Globus pallidus (tissue), 1 donor: ENCODE data around the gene DNAAF8.
A peak's percentile ranks its signal among the peaks of the same experiment; 100 is the strongest.

Source experiments
- DNase-seq: peaks from one replicate; pipeline ENCODE4 v3.0.0-alpha.2; 2015; ENCODE audit warnings: low spot score

DNAAF8 gene

DNA sequence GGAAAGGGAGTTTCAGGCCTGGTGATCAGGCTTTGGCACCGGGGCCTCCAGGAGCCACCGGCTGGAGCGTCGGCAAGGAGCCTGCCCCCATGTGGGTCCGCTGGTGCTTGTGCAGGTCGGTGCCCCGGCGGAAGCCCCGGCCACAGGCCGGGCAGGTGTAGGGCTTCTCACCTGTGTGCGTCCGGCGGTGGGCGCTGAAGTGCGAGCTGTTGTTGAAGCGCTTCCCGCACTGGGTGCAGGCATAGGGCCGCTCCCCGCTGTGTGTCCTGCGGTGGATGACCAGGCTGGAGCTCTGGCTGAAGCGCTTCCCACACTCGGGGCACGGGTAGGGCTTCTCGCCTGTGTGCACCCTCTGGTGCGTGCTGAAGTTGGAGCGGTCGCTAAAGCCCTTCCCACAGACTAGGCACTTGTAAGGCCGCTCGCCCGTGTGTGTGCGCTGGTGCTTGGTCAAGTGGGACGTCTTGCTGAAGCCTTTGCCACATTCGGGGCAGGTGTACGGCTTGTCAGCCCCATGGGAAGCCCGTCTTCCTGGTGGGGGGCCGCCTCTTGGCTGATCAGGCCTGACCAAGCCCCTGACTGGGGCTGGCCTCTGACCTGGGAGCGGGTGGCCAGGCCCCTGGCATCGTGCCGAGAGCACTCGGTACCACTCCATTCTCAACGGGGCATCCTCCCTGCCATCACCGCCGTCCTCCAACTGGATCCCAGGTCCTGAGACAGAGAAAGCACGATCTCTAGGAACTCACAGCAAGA, 18.2 kb downstream of the DNAAF8 start:
- no peak for DNase-seq

DNA sequence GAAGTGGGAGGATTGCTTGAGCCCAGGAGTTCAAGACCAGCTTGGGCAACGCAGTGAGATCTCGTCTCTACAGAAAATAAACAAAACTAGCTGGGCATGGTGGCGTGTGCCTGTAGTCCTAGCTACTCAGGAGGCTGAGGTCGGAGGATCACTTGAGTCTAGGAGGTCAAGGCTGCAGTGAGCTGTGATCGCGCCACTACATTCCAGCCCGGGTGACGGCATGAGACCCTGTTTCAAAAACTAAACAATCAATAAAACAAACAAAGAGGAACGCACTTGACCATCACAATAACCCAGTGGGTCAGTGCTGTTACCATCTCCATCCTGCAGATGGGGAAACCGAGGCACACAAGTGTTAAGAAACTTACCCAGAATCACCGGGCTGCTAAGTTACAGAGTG, 18.9 kb downstream of the DNAAF8 start:
- no peak for DNase-seq

DNA sequence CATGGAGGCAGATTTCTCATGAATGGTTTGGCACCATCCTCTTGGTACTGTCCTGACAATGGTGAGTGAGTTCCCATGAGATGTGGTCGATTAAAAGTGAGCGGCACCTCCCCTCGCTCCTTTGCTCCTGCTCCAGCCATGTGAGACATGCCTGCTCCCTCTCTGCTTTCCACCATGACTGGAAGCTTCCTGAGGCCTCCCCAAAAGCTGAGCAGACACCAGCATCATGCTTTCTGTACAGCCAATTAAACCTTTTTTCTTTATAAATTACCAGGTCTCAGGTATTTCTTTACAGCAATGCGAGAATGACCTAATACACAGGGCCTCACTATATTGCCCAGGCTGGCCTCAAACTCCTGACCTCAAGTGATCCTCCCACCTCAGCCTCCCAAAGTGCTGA, 20.5 kb downstream of the DNAAF8 start:
- no peak for DNase-seq

DNA sequence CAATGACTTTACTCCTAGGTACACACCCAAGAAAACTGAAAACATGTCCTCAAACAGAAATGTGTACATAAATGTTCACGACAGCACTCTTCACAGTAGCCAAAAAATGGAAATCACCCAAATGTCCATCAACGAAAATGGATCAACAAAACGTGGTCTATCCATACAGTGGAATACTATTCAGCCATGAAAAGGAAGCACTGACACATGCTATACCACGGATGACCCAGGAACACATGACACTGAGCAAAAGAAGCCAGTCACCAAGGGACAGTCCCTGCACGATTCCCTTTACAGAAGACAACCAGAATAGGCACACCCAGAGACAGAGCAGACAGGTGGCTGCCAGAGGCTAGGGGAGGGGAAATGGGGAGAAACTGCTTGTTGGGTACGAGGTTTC, 21.4 kb downstream of the DNAAF8 start:
- DNase-seq = no peak

DNA sequence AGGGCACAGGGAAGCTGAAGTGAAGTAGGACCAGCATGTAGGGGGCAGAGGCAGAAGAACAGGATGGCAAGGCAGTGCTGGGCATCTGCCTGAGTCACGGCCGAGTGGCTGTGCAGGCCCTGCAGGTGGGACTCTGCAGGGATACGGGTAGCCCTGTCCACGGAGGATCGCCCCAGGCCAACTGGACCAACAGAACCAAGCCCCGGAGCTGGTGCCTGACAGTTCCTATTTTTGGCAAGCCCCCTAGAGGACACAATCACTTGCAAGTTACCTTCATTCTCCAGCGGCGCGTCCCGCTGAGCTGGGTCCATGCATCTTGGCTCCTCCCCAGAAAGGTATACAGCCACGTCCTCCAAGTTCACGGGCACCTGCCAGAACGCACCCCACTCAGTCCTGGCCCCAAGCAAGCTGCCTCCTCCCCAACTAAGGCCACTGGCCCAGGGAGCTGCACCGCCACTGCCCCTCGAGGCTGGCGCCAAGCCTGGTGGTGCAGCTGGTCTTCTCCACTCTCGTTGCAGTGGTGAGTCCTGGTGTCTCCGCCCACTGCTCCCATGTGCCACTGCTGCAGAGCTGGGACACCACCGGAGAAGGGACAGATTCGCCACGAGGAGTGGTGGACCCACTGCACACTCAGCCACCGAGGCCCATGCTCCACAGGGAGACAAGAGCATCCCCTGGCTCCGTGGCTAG, 26.0 kb downstream of the DNAAF8 start:
- DNase-seq = no peak

DNA sequence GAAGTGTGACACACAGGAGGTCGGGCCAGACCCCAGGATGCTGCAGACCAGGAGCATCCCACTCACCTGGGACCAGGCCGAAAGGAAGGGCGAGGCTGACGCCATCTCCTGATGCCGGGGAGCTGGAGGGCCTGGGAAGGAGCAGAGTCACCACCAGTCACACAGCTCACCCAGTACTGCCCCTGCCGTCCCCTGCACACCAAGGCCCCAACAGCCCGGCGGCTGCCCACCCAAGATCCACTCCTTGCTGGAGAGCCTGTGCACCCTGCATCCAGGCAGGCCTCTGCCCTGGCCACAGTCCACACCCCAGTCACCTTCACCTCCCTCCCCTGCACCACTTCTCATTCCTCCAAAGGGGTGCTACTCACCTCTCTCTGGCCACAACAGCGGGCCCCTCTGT, 27.9 kb downstream of the DNAAF8 start:
- DNase-seq = no peak

DNA sequence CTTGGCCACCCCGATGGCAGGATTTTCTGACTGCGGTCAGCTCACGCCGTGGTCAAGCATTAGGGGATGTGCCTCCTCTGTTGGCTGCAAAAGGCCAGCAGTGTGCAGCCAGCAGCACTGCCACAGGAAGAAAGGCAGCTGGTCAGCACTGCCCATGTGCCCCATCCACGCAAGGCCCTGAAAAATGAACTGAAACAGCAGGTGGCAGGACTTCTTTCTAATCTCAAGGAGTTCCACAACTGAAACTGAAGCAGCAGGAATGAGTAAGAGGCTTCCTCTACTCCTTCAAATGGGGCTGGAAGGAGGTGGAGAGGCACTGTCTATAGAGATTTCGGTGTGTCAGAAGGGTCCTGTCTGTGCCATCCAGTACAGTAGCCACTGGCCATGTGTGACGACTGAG, 29.5 kb downstream of the DNAAF8 start:
- no peak for DNase-seq

DNA sequence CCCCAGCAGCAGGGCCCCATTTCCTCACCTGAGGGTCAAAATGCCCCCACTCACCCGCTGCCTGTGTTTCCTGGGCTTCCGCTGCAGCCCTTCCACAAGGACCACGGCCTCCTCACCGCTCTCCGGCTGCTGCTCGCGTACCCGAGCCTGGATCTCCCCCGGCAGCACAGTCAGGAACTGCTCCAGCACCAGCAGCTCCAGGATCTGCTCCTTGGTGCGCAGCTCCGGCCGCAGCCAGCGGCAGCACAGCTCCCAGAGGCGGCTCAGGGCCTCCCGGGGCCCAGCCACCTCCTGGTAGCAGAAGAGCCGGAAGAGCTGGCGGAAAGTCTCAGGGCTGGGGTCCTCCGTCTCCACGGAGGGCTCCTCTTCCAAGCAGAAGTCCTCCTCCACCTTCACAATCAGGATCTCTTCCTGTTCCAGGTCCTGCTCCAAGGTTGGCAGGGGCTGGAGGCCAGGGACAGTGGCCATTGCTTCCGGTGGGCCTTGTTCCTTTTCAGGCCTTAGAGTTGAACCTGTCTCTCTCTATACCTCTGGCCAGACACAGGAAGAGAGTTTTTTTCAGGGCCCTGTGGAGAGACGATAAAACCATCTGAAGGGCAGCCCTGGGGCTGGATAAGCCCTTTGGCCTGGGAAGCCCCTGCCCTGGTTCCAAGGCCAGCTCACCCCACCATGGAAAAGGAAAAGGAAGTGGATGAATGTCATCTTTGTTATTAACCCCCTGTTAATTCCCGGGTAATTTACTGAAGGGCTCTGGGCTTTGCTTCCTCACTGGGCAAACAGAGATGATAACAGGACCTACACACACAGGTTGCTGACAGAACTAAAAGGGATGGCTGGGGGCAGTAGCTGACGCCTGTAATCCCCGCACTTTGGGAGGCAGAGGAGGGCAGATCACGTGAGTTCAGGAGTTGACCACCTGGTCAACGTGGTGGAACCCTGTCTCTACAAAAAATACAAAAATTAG, 31.5 kb downstream of the DNAAF8 start:
- no peak for DNase-seq

DNA sequence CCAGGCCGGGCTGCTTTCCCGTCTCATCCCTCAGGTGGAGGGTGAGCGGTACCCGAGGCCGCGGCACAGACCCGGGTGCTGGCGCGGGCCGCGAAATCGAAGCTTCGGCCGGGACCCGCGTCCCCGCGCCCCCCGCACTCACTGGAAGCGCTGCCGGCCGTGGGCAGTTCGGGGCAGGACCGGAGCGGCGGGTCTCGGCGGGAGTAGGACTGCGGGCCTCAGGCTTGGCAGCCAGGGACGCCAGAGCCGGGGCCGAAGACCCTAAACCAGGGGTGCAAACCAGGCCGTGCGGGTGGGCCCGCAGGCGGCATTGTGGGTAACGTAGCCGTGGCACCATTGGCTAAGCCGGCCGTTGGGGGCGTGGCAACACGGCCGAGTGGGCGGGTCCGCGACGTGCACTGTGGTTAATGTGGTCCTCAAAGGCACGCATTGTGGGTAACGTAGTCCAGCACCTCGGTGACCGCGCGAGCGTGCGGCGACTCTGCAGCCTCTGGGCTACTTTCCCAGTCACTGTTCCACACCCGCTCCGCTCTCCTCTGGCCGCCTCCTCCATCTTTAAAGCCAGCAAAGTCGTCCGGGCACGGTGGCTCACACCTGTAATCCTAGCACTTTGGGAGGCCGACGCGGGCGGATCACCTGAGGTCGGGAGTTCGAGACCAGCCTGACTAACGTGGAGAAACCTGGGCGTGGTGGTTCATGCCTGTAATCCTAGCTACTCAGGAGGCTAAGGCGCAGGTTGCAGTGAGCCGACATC, 32.7 kb downstream of the DNAAF8 start, which contains the start of gene ZNF500:
Gene ZNF500 (minus strand): TSS at position 288 of the 754 bp plus-strand sequence. CDS start 1,184 bp downstream, outside the sequence.
- DNase-seq = peak; percentile 95

DNA sequence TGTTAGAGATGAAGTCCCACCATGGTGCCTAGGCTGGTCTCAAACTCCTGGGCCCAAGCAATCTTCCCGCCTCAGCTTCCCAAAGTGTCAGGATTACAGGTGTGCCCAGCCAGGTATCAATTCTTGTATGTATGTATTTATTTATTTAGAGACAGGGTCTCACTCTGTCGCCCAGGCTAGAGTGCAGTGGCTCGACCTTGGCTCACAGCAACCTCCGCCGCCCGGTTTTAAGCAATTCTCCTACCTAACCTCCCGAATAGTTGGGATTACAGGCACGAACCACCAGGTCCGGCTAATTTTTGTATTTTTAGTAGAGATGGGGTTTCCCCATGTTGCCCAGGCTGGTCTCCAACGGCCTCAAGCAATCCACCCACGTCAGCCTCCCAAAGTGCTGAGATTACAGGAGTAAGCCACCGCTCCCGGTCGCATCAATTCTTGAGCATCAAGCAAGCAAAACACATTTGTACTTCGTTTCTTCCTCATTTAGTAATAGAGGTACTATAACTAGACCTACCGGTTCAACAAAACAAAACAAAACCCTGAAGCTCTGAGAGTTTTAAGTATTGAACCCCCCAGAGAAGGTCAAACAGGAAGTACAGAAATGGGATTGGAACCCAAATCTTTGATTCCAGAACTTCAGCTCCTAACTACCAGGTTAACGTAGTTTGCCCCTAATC, 33.7 kb downstream of the DNAAF8 start:
- peak; percentile 25 for DNase-seq

DNA sequence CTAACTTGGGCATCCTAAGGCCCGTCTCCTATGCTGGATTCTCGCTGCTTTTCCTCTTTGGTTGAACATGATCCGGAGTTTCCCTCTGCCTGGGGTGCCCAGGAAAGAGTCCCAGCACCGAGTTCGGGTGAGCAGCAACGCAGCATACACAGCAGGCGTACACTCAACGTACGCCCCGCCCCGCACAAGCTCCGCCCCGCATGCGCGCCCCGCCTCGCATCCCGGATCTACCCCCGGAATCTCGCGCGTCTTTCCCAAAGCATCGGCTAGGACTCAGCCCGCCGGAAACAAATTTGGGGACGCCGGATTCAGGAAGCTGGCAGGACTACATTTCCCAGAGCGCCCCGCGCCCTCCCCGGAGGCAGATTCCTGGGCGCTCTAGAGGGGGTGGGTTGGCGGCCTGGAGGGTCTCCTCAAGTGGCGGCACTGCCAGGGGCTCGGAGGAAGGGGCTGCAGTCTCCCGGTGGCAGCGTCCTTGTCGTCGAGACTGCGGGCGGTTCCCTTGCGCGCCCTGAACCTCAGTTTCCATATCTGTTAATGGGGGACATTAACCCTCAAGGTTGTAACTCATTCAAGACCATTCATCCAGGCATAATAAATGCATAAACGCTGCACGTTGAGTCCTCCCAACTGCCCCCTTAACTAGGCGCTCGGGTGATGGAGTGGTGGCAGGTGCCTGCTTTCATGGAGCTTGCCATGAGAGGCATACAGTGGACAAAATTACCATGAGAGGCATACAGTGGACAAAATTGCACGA, 34.4 kb downstream of the DNAAF8 start:
- peak; percentile 96 for DNase-seq

DNA sequence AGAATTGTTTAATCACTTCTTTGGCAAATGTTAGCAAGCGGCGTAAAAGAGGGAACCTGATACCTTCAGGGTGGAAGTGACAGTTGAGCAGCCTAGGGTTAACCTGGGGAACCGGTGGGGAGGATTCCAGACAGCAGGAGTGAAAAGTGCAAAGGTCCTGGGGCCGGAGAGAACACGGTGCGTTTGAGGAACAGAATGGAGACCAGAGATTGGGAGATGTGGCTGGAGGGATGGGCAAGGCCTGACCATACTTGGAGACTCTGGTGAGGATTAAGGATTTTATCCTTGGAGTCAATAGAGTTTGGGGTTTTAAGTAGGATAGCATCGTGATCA, 34.9 kb downstream of the DNAAF8 start:
- DNase-seq = no peak

DNA sequence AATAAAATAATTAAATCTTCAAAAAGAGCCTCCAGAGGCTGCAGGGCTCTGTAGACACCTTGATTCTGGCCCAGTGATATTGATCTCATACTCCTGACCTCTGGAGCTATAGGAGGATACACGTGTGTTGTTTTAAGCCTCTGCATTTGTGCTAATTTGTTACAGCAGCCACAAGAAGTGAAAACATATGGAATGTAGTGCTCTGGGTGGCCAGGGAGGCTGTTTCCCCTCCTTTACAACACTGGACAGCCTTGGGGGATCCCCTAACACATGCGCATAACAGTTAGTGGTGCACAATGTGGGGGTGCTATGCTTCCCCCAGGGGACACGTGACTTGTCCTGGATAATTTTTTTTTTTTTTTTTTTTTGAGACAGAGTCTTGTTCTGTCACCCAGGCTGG, 37.3 kb downstream of the DNAAF8 start:
- no peak for DNase-seq

DNA sequence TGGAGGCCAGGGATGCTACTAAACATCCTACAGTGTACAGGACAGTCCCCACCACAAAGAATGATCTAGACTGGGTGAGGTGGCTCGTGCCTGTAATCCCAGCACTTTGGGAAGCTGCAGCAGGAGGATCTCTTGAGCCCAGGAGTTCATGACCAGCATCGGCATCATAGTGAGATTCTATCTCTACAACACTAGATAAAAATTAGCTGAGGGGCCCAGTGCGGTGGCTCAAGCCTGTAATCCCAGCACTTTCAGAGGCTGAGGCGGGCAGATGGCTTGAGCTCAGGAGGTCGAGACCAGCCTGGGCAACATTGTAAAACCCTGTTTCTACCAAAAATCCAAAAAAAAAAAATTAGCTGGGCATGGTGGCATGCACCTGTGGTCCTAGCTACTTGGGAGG, 38.0 kb downstream of the DNAAF8 start:
- DNase-seq = no peak

DNA sequence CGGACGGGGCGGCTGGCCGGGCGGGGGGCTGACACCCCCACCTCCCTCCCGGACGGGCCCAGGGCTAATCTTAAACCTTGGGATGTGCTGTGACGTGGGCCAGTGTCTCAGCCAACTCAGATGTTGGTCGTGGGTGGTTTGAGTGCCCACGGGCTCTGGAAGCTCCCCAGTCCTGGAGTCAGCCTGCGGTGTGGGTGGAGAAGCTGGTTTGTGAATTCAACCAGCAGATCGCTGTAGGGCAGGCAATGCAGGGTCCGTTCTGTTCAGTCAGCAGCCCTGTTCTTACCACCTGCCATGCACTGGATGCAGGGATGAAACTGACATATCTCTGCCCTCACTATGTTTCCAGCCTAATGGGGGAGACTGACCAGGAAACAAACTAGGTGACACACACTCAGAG, 40.7 kb downstream of the DNAAF8 start:
- no peak for DNase-seq

DNA sequence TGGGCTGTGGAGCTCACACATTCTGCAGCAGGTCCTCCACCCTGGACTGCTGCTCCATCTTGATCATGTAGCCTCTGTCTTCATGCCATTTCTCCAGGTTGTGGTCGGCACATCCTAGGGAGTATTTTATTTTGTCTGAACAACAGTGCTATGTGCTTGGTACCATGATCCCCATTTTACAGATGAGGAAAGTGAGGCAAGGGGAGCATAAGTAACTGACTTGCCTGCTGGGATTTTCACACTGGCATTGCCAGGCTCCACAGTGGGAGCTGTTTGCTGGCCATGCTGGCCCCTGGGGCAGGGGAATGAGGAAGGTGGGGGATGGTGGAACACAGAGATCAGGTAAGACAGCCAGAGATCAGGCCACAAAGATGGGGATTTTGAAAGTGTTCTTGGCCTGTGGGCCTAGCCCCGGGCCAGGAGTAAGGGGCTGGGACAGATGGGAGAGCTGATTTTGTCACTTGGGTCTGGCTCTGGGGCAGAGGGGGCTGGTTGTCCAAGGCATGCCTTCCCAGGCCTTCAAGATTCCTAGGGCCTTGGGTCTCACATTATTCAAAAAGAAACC, 41.9 kb downstream of the DNAAF8 start:
- no peak for DNase-seq

DNA sequence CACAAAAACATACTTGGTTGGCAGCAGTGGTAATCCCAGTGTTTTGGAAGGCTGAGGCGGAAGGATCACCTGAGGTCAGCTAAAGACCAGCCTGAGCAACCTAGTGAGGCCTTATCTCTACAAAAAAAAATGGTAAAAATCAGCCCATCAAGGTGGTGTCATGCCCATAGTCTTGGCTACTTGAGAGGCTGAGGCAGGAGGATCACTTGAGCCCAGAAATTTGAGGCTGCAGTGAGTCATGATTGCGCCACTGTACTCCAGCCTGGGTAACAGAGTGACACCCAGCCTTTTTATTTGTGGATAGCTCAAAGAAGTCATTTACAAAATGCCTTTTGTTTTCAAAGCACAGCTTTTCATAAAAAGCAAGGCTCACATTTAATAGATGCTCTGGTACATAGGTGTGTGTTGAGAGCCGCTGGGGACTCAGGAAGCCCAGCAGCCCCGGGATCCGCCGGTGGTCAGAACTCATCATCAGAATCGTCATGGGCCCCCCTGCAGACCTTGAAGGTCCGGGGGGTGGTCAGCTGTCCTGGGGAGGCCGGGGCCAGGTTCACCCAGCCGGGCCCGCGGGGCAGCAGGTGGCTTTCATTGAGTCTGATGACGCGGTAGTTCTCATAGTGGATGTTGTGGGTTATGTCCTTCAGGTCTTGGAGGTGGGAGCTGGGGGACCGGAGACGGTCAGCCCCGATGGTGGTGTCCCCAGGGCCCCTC, 43.2 kb downstream of the DNAAF8 start:
- no peak for DNase-seq

DNA sequence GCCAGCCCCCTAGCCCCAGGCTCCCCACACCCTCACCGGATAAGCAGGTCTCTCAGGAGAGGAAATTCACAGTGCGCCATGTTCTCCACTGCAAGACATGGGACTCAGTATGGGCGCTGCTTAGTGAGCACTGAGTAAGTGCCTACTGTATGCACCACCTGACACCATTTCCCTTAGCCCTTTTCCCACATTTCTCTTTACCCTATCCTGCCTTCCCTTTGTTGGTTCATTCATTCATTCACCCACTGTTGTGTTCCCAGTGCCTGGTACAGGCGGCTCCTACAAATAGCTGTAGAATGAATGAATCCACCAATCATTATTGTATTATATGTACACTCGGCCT, 43.7 kb downstream of the DNAAF8 start:
- DNase-seq = no peak

DNA sequence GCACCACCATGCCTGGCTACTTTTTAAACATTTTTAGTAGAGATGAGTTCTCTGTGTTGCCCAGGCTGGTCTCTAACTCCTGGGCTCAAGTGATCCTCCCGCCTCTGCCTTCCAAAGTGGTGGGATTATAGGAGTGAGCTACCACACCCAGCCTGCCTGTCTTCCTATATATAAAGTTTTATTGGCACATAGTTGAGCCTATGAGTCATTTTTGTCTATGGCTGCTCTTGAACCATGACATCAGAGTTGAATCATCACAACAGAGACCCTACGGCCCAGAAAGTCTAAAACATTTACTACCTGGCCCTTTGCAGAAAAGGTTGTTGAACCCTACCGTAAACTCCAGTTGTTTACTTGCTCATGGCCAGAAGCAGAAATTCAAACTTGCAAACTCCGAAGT, 45.9 kb downstream of the DNAAF8 start:
- no peak for DNase-seq
